Measurements from ENCODE around the gene TBC1D12.

- no peak for TF ChIP-seq EZH2 (optimal IDR thresholded peaks at IDR 0.05; ENCODE audit: low read depth, low read length)
- no peak for TF ChIP-seq CTCF (IDR thresholded peaks at IDR 0.05; ENCODE audit: low read length)
- TF ChIP-seq EZH2phosphoT487 (IDR thresholded peaks at IDR 0.05; ENCODE audit: low read length): no peak
These were observed 30.1 kb downstream of the TBC1D12 start for GRCh38 chr10:94432443-94432842.

All from MM.1S (cell line).